Measurements from ENCODE around the gene PSME2. TPM values are rescaled to one million over a fixed set of nuclear protein-coding genes. Genes with fewer than 3 reads are reported as not detected.

Gene PSME2
- total and polyA plus RNA-seq, 9 of the 15 experiments (the other 6 are each of a cell fraction or from before 2014, with no cell fraction given) = 111 to 579 (median 159) TPM

GRCh38 chr14:24167469-24168114 lies 21.2 kb upstream of the PSME2 start (continued):
- TF ChIP-seq CEBPG (CRISPR knock-in tag; IDR thresholded peaks at IDR 0.05) = peak; percentile 83
- peak; percentile 69 to 92 for TF ChIP-seq CEBPG (tag; conservative IDR thresholded peaks at IDR 0.05 in 1 of 2, IDR thresholded peaks at IDR 0.05 in 1 of 2)
- no peak for TF ChIP-seq POLR3A (IDR thresholded peaks at IDR 0.05; ENCODE audit: borderline replicate concordance, extremely low read depth, insufficient read depth, insufficient read length)
- no peak for TF ChIP-seq ZNF347 (CRISPR knock-in tag; IDR thresholded peaks at IDR 0.05; ENCODE audit: low read depth)
- peak; percentile 60; the same call in 1 of the 2 replicates for TF ChIP-seq DMBX1 (CRISPR knock-in tag; IDR thresholded peaks at IDR 0.05; ENCODE audit: borderline replicate concordance)
- TF ChIP-seq ATF3 (IDR thresholded peaks at IDR 0.05) = peak; percentile 53; the same call in 1 of the 2 replicates
- no peak for TF ChIP-seq ATF3 (CRISPR knock-in tag; conservative IDR thresholded peaks at IDR 0.05)
- TF ChIP-seq NR2C1 (IDR thresholded peaks at IDR 0.05) = no peak
- TF ChIP-seq NR2C1 (tag; IDR thresholded peaks at IDR 0.05) = peak; percentile 11; the same call in 1 of the 2 replicates
- peak; percentile 60 for TF ChIP-seq SMAD4 (CRISPR knock-in tag; conservative IDR thresholded peaks at IDR 0.05)
- no peak; the same call in 1 of the 2 replicates for TF ChIP-seq CXXC5 (CRISPR knock-in tag; IDR thresholded peaks at IDR 0.05)
- TF ChIP-seq SMARCA5 (IDR thresholded peaks at IDR 0.05) = no peak
- TF ChIP-seq THAP7 (CRISPR knock-in tag; IDR thresholded peaks at IDR 0.05) = no peak
- no peak for TF ChIP-seq KDM4B (IDR thresholded peaks at IDR 0.05; ENCODE audit: borderline replicate concordance in 2 of 2, low read depth in 1 of 2)
- no peak for TF ChIP-seq KDM5B (IDR thresholded peaks at IDR 0.05; ENCODE audit: insufficient replicate concordance, low read depth, low read length)
- TF ChIP-seq EGR1 (conservative IDR thresholded peaks at IDR 0.05) = no peak

All from K562 (cell line).